Endothelial cell of umbilical vein (primary cell): Measurements from ENCODE around the gene AFF1. TPM values are rescaled to one million over a fixed set of nuclear protein-coding genes. Genes with fewer than 3 reads are reported as not detected.

Experiments used
- BruUV-seq: library from RNA; stranded (reverse); fragments of 400-500 nt; replicated peaks from 2 replicates; lab custom pipeline; 2021; lab: Mats Ljungman, UMichigan
- CTCF ChIA-PET: fragments of 300-600, 350-600 bp; sonication (Branson Sonifier 250); formaldehyde crosslinking; loops from one replicate; lab custom pipeline; 2021; ENCODE audit warnings: antibody characterized with exemption, inconsistent platforms; lab: Charles Lee
- POLR2A ChIA-PET: fragments of 300-600, 350-600 bp; sonication (Branson Sonifier 250); formaldehyde crosslinking; loops from one replicate; lab custom pipeline; 2021; ENCODE audit warnings: antibody characterized with exemption, inconsistent platforms; lab: Charles Lee
- DNase-seq: peaks from one replicate; pipeline ENCODE4 v3.0.0-alpha.2; 2011; ENCODE audit warnings: low read depth, low spot score
- FAIRE-seq: peaks from 2 replicates; lab custom pipeline; 2011; peaks lifted over from hg19 to GRCh38; lab: Jason Lieb, UNC
- H2AFZ ChIP-seq: 2 replicates; pipeline ENCODE4 v1.6.0; 2012; ENCODE audit warnings: low read depth, low read length, control low read depth, inconsistent platforms
- H3K27ac ChIP-seq: 2 replicates; pipeline ENCODE4 v1.5.1; 2011; ENCODE audit warnings: low read depth, mild to moderate bottlenecking, control low read depth, low read length, moderate library complexity; ENCODE audit not compliant: insufficient read depth
- H3K27me3 ChIP-seq, 2 experiments: 2 replicates each; pipeline versions ENCODE4 v1.6.0 to v1.6.1; 2011; ENCODE audit warnings: low read length in 2 of 2, mixed read lengths in 1 of 2; ENCODE audit not compliant: control insufficient read depth in 2 of 2, insufficient read depth in 2 of 2
- H3K36me3 ChIP-seq, 2 experiments: 2 replicates in 1 of 2; 3 replicates in 1 of 2; pipeline ENCODE4 v1.5.1; 2011; ENCODE audit warnings: low read length in 2 of 2, mild to moderate bottlenecking in 1 of 2, moderate library complexity in 1 of 2; ENCODE audit not compliant: control insufficient read depth in 2 of 2, insufficient read depth in 2 of 2; ENCODE audit errors: extremely low read depth in 1 of 2
- H3K4me1 ChIP-seq: 3 replicates; pipeline ENCODE4 v1.5.1; 2011; ENCODE audit warnings: mild to moderate bottlenecking, low read length; ENCODE audit not compliant: control insufficient read depth, insufficient read depth; ENCODE audit errors: extremely low read depth
- H3K4me2 ChIP-seq: 2 replicates; pipeline ENCODE4 v1.6.1; 2011; ENCODE audit warnings: low read length, control low read depth, mixed read lengths; ENCODE audit not compliant: insufficient read depth
- H3K4me3 ChIP-seq, 3 experiments: fragments of 200-600 bp in 1 of 3; sonication (generic), shearing (Covaris generic) in 1 of 3; replicated peaks in 1 of 3; 2 replicates each; pipeline ENCODE4 v1.5.1; 2011 to 2016; ENCODE audit warnings: control low read depth in 3 of 3, low read length in 3 of 3, mild to moderate bottlenecking in 2 of 3, inconsistent platforms in 1 of 3, low read depth in 1 of 3, moderate library complexity in 1 of 3; ENCODE audit not compliant: insufficient read depth in 1 of 3
- H3K79me2 ChIP-seq: 2 replicates; pipeline ENCODE4 v1.6.0; 2012; ENCODE audit warnings: low read length, inconsistent platforms; ENCODE audit not compliant: control insufficient read depth, insufficient read depth
- H3K9ac ChIP-seq: replicated peaks from 2 replicates; pipeline ENCODE3; 2011; ENCODE audit warnings: low read length, control low read depth; ENCODE audit not compliant: insufficient read depth; ENCODE audit errors: extremely low read depth
- H3K9me1 ChIP-seq: replicated peaks from 3 replicates; pipeline ENCODE4 v1.6.0; 2011; ENCODE audit warnings: mild to moderate bottlenecking, low read length; ENCODE audit not compliant: control insufficient read depth, insufficient read depth; ENCODE audit errors: extremely low read depth
- H3K9me3 ChIP-seq: replicated peaks from 2 replicates; pipeline ENCODE4 v1.5.1; 2012; ENCODE audit warnings: low read length, inconsistent platforms; ENCODE audit not compliant: control insufficient read depth, insufficient read depth
- H4K20me1 ChIP-seq: replicated peaks from 2 replicates; pipeline ENCODE3; 2011; ENCODE audit warnings: mild to moderate bottlenecking, low read length; ENCODE audit not compliant: control insufficient read depth, insufficient read depth; ENCODE audit errors: extremely low read depth
- CTCF ChIP-seq, 2 donors: IDR thresholded peaks; 1 replicate in 1 of 2; 2 replicates in 1 of 2; pipeline ENCODE4 v1.5.1; 2011; ENCODE audit warnings: low read length in 2 of 2, mild to moderate bottlenecking in 2 of 2, moderate library complexity in 2 of 2, control low read depth in 1 of 2, inconsistent platforms in 1 of 2, low read depth in 1 of 2; ENCODE audit not compliant: insufficient read depth in 1 of 2; ENCODE audit errors: extremely low read depth in 1 of 2
- JUN ChIP-seq: IDR thresholded peaks from 2 replicates; pipeline ENCODE4 v1.6.1; 2011; ENCODE audit warnings: borderline replicate concordance, low read depth; ENCODE audit not compliant: insufficient read length, insufficient read depth
- MAX ChIP-seq: IDR thresholded peaks from 2 replicates; pipeline ENCODE4 v1.6.1; 2011; ENCODE audit not compliant: insufficient read depth, insufficient read length
- POLR2A ChIP-seq: IDR thresholded peaks from 2 replicates; pipeline ENCODE4 v1.6.1; 2012; ENCODE audit warnings: low read depth, mild to moderate bottlenecking, control low read depth, low read length
- dilution Hi-C: fragments of 300-500 bp; cut with MboI; formaldehyde crosslinking; loops from one replicate; pipeline ENCODE4 v1.15.0; 2019; ENCODE audit warnings: low sequenced_read_pairs; ENCODE audit not compliant: extremely low pct_ligation_motif_present
- intact Hi-C: fragments of 100-400 bp; cut with micrococcal nuclease; formaldehyde crosslinking; loops from one replicate; pipeline ENCODE4 v1.10.0; 2022
- polyA plus RNA-seq, 4 experiments: library from polyadenylated mRNA; depleted of rRNA in 3 of 4; stranded (reverse) in 3 of 4; unstranded in 1 of 4; fragments of >200 nt; gene quantifications; 2 replicates each; pipeline versions ENCODE4 v1.2.1 to v1.2.3, GENCODE V29; 2011 to 2012; ENCODE audit warnings: missing spikeins in 1 of 4
- total RNA-seq: library from RNA; stranded (reverse); gene quantifications from 2 replicates; pipeline ENCODE4 v1.2.3, GENCODE V29; 2021

The AFF1 gene
- total and polyA plus RNA-seq, 2 donors (not counting 3 experiments of a cell fraction or from before 2014, with no cell fraction given) = 26.2 to 106 TPM

- CTCF ChIA-PET = interaction anchor here (1.6 to 3.8 kb wide), 4 partner anchors 8 to 194 kb away, joined by 3 to 20 read pairs (median 4); no protein-coding TSS in a partner anchor
- FAIRE-seq = no peak
Measured at GRCh38 chr4:87116231-87116630, 181.4 kb downstream of the AFF1 start.

More at GRCh38 chr4:87116231-87116630, 181.4 kb downstream of the AFF1 start:
- no peak overlapping the region for H3K4me2 ChIP-seq
- peaks cover 12 to 26% of the 10 kb centered on the region in 2 experiments for H3K36me3 ChIP-seq
- H3K79me2 ChIP-seq = peaks cover 6% of the 10 kb centered on the region
- H3K27me3 ChIP-seq = no peaks in the 10 kb centered on the region
- no peaks in the 10 kb centered on the region for H3K9me3 ChIP-seq
- DNase-seq = no peak
- intact Hi-C loops = no loop called here
- no TSS peak for BruUV-seq
- H3K4me3 ChIP-seq = no peak overlapping the region
- H3K4me1 ChIP-seq = peaks cover 27% of the 10 kb centered on the region
- dilution Hi-C loops = loop anchor here (25.0 kb wide), 1 partner anchor 204 kb away; no protein-coding TSS in a partner anchor
- H3K9ac ChIP-seq = no peak overlapping the region
- POLR2A ChIA-PET = no interaction called here
- no peaks in the 10 kb centered on the region for H4K20me1 ChIP-seq
- no peak overlapping the region for H2AFZ ChIP-seq
- H3K27ac ChIP-seq = no peak overlapping the region
- no peak for TF ChIP-seq CTCF (IDR thresholded peaks at IDR 0.05; ENCODE audit: extremely low read depth in 1 of 2, insufficient read depth in 1 of 2, low read depth in 1 of 2, low read length in 2 of 2)
- TF ChIP-seq MAX = no peak
- no peak for TF ChIP-seq POLR2A
- TF ChIP-seq JUN = no peak
- H3K9me1 ChIP-seq = no peaks in the 10 kb centered on the region
